A549 (cell line): ENCODE data around the gene EXOC3L2. TPM values are rescaled to one million over a fixed set of nuclear protein-coding genes. Genes with fewer than 3 reads are reported as not detected.

Experiments
- ATAC-seq, 2 experiments: fragments of 200-7000 bp in 1 of 2; fragments of >200 bp in 1 of 2; cut with Nextera tagmentation in 1 of 2; cut with Tn5 transposase in 1 of 2; 3 replicates each; pipeline versions ENCODE4 v1.8.0 to v1.9.1; 2018 to 2020; ENCODE audit warnings: mild to moderate bottlenecking in 1 of 2, moderate library complexity in 1 of 2
- CTCF ChIA-PET: fragments of 300-600 bp; sonication (Branson Sonifier 250); formaldehyde crosslinking; extraction: SDS; loops from one replicate; lab custom pipeline; 2021; ENCODE audit warnings: antibody characterized with exemption, inconsistent platforms; lab: Yijun Ruan, JAX
- POLR2A ChIA-PET: fragments of 350-600 bp; formaldehyde crosslinking; extraction: SDS; loops from one replicate; lab custom pipeline; 2021; ENCODE audit warnings: antibody characterized with exemption, inconsistent platforms; lab: Yijun Ruan, JAX
- DNase-seq, 2 experiments: peaks; one replicate each; pipeline versions ENCODE4 v3.0.0 to v3.0.0-alpha.2; 2011 to 2016; ENCODE audit warnings: low read depth in 1 of 2, low spot score in 1 of 2
- FAIRE-seq: peaks from 2 replicates; lab custom pipeline; 2011; peaks lifted over from hg19 to GRCh38; lab: Jason Lieb, UNC
- H3K27ac ChIP-seq, 2 experiments: fragments of >200 bp; sonication (Bioruptor Twin); formaldehyde crosslinking; 3 replicates each; pipeline ENCODE4 v1.5.1; 2016 to 2017
- H3K4me1 ChIP-seq: fragments of >200 bp; sonication (Bioruptor Twin); formaldehyde crosslinking; 3 replicates; pipeline ENCODE4 v1.6.1; 2016
- H3K4me2 ChIP-seq: fragments of >200 bp; sonication (Bioruptor Twin); formaldehyde crosslinking; 3 replicates; pipeline ENCODE4 v1.6.1; 2016
- H3K4me3 ChIP-seq: fragments of >200 bp; sonication (Bioruptor Twin); formaldehyde crosslinking; 3 replicates; pipeline ENCODE4 v1.5.1; 2016
- H3K9me3 ChIP-seq: fragments of >200 bp; sonication (Bioruptor Twin); formaldehyde crosslinking; 3 replicates; pipeline ENCODE4 v1.6.1; 2016
- CBX2 ChIP-seq: fragments of 200-600 bp; sonication (generic); IDR thresholded peaks from 2 replicates; pipeline ENCODE4 v1.6.1; 2016; ENCODE audit warnings: low read depth, mild to moderate bottlenecking, borderline replicate concordance
- CBX8 ChIP-seq: fragments of 200-600 bp; sonication (generic); IDR thresholded peaks from 2 replicates; pipeline ENCODE4 v1.6.1; 2016
- ELK1 ChIP-seq: fragments of 150-350 bp; IDR thresholded peaks from 2 replicates; pipeline ENCODE4 v1.6.1; 2014; ENCODE audit warnings: low read depth, mild to moderate bottlenecking, low read length
- ESRRA ChIP-seq: fragments of 150-350 bp; IDR thresholded peaks from 2 replicates; pipeline ENCODE4 v1.6.1; 2014; ENCODE audit warnings: mild to moderate bottlenecking, low read length, borderline replicate concordance
- FOSB ChIP-seq: fragments of 250-450 bp; sonication (Bioruptor Pico); IDR thresholded peaks from 2 replicates; pipeline ENCODE4 v1.5.0; 2020; ENCODE audit warnings: mild to moderate bottlenecking, moderate library complexity
- HEYL ChIP-seq: fragments of 250-450 bp; sonication (Bioruptor Pico); IDR thresholded peaks from 2 replicates; pipeline ENCODE4 v1.8.0; 2021; ENCODE audit warnings: mild to moderate bottlenecking, moderate library complexity
- HMGXB4 ChIP-seq: fragments of 250-450 bp; sonication (Bioruptor Pico); IDR thresholded peaks from 2 replicates; pipeline ENCODE4 v1.5.0; 2021; ENCODE audit warnings: mild to moderate bottlenecking, moderate library complexity, borderline replicate concordance
- MAFK ChIP-seq: fragments of 450-650 bp; IDR thresholded peaks from 2 replicates; pipeline ENCODE4 v1.6.1; 2014; ENCODE audit not compliant: partially characterized antibody
- MAZ ChIP-seq: fragments of 150-350 bp; IDR thresholded peaks from 2 replicates; pipeline ENCODE4 v1.6.1; 2014; ENCODE audit warnings: antibody characterized with exemption, low read depth, low read length, borderline replicate concordance
- MYC ChIP-seq: IDR thresholded peaks from 2 replicates; pipeline ENCODE4 v1.6.1; 2012; ENCODE audit warnings: mild to moderate bottlenecking, inconsistent platforms, low read length, improper control_type of control experiment, borderline replicate concordance
- PHF8 ChIP-seq: fragments of 200-600 bp; sonication (generic); IDR thresholded peaks from 2 replicates; pipeline ENCODE4 v1.6.1; 2016; ENCODE audit warnings: low read depth, mild to moderate bottlenecking, antibody characterized with exemption, moderate library complexity, borderline replicate concordance
- RNF2 ChIP-seq: fragments of 200-600 bp; sonication (generic); IDR thresholded peaks from 2 replicates; pipeline ENCODE4 v1.6.1; 2016; ENCODE audit warnings: low read depth, mild to moderate bottlenecking, antibody characterized with exemption, moderate library complexity, borderline replicate concordance
- SMC3 ChIP-seq: fragments of >200 bp; sonication (Bioruptor Twin); formaldehyde crosslinking; IDR thresholded peaks from 3 replicates; pipeline ENCODE4 v1.6.1; 2018; ENCODE audit warnings: inconsistent platforms
- SREBF2 ChIP-seq: fragments of 450-650 bp; IDR thresholded peaks from 2 replicates; pipeline ENCODE4 v1.6.1; 2014; ENCODE audit warnings: mild to moderate bottlenecking, moderate library complexity
- USF2 ChIP-seq: fragments of 450-650 bp; IDR thresholded peaks from 2 replicates; pipeline ENCODE4 v1.6.1; 2014; ENCODE audit warnings: antibody characterized with exemption
- ZC3H11A ChIP-seq: fragments of 450-650 bp; IDR thresholded peaks from 2 replicates; pipeline ENCODE4 v1.6.1; 2014; ENCODE audit warnings: antibody characterized with exemption, mild to moderate bottlenecking
- WGBS: methylation state at CpG from one replicate; pipeline ENCODE4 v1.1.6; 2017; ENCODE audit errors: missing lambda C conversion rate; 5-methylcytosine and 5-hydroxymethylcytosine counted together
- polyA plus RNA-seq, 4 experiments: library from polyadenylated mRNA; depleted of rRNA in 3 of 4; stranded (reverse); fragments of >200 nt; fragmentation: RNase III in 1 of 4; extraction: RNeasy Plus Mini Kit Qiagen cat#74134 plus additional on column Dnase treatment in 1 of 4; gene quantifications; 2 replicates in 3 of 4; 3 replicates in 1 of 4; pipeline ENCODE4 v1.2.3, GENCODE V29; 2011 to 2017
- TF ChIP-seq, protein P1 (sequence below): fragments of >200 bp; sonication (Bioruptor Twin); formaldehyde crosslinking; IDR thresholded peaks from 2 replicates; pipeline ENCODE4 v1.6.1; 2016
- TF ChIP-seq, protein P2 (sequence below): fragments of >200 bp; sonication (Bioruptor Twin); formaldehyde crosslinking; IDR thresholded peaks from 3 replicates; pipeline ENCODE4 v1.5.1; 2016
- TF ChIP-seq, protein P3 (sequence below): fragments of 250-450 bp; sonication (Bioruptor Pico); IDR thresholded peaks from 2 replicates; pipeline ENCODE4 v1.5.0; 2020; ENCODE audit warnings: low read depth, mild to moderate bottlenecking, moderate library complexity

EXOC3L2 gene
- polyA plus RNA-seq, 2 of the 4 experiments (the other 2 are of a cell fraction), result 0.16 to 0.50 TPM

- FAIRE-seq (no peak), ATAC-seq (no peak), DNase-seq (no peak)
- TF ChIP-seq ELK1, result no peak
- TF ChIP-seq, protein P1, sequence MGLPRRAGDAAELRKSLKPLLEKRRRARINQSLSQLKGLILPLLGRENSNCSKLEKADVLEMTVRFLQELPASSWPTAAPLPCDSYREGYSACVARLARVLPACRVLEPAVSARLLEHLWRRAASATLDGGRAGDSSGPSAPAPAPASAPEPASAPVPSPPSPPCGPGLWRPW, result no peak
- no peak for TF ChIP-seq FOSB (CRISPR knock-in tag)
- no peak for TF ChIP-seq MYC
- no peak for TF ChIP-seq HEYL
- TF ChIP-seq RNF2, result no peak
- no peak for TF ChIP-seq MAFK
- TF ChIP-seq, protein P2, sequence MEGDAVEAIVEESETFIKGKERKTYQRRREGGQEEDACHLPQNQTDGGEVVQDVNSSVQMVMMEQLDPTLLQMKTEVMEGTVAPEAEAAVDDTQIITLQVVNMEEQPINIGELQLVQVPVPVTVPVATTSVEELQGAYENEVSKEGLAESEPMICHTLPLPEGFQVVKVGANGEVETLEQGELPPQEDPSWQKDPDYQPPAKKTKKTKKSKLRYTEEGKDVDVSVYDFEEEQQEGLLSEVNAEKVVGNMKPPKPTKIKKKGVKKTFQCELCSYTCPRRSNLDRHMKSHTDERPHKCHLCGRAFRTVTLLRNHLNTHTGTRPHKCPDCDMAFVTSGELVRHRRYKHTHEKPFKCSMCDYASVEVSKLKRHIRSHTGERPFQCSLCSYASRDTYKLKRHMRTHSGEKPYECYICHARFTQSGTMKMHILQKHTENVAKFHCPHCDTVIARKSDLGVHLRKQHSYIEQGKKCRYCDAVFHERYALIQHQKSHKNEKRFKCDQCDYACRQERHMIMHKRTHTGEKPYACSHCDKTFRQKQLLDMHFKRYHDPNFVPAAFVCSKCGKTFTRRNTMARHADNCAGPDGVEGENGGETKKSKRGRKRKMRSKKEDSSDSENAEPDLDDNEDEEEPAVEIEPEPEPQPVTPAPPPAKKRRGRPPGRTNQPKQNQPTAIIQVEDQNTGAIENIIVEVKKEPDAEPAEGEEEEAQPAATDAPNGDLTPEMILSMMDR, result no peak
- TF ChIP-seq SREBF2, result no peak
- TF ChIP-seq, protein P3, sequence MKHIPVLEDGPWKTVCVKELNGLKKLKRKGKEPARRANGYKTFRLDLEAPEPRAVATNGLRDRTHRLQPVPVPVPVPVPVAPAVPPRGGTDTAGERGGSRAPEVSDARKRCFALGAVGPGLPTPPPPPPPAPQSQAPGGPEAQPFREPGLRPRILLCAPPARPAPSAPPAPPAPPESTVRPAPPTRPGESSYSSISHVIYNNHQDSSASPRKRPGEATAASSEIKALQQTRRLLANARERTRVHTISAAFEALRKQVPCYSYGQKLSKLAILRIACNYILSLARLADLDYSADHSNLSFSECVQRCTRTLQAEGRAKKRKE (CRISPR knock-in tag), result no peak
- TF ChIP-seq MAZ, result no peak
- no peak for TF ChIP-seq CBX2
- no peak for TF ChIP-seq USF2
- no peak for TF ChIP-seq ZC3H11A
- no peak for TF ChIP-seq PHF8
- TF ChIP-seq HMGXB4, result no peak
- no peak for TF ChIP-seq CBX8
- TF ChIP-seq ESRRA, result no peak
- TF ChIP-seq SMC3, result no peak
- H3K9me3 ChIP-seq, result no peaks in the 10 kb centered on the region
- ChIA-PET CTCF (interaction anchor here (0.8 kb wide), 1 partner anchor 58 kb away, joined by 3 read pairs; no protein-coding TSS in a partner anchor), POLR2A (interaction anchor here (0.7 kb wide), 1 partner anchor 411 kb away, joined by 3 read pairs; the partner anchor contains the start of gene SNRPD2)
- no peaks in the 10 kb centered on the region for H3K4me1 ChIP-seq
- 89% methylated on average over 19 of the region's 19 CpGs for WGBS
- H3K4me3 ChIP-seq, result no peak overlapping the region
- H3K27ac ChIP-seq, result no peak overlapping the region
- H3K4me2 ChIP-seq, result no peak overlapping the region
Measured at GRCh38 chr19:45280471-45280961, 35.3 kb upstream of the EXOC3L2 start.
